Neural progenitor cell (in vitro differentiated cells): ENCODE results near the gene SLC4A9. TPM values are rescaled to one million over a fixed set of nuclear protein-coding genes. Genes with fewer than 3 reads are reported as not detected.

Experiments
- DNase-seq: peaks from one replicate; pipeline ENCODE4 v3.0.0-alpha.2; 2016; ENCODE audit warnings: low spot score
- H2AFZ ChIP-seq: fragments of 200-600 bp; sonication (generic); replicated peaks from 2 replicates; pipeline ENCODE4 v1.6.1; 2016; ENCODE audit warnings: antibody characterized with exemption
- H3F3A ChIP-seq: fragments of 200-600 bp; sonication (generic); 2 replicates; pipeline ENCODE4 v1.6.1; 2016; ENCODE audit warnings: antibody characterized with exemption, low read depth
- H3K27ac ChIP-seq: fragments of 200-600 bp; sonication (generic); 2 replicates; pipeline ENCODE4 v1.5.1; 2016; ENCODE audit warnings: mild to moderate bottlenecking
- H3K27me3 ChIP-seq: fragments of 200-600 bp; sonication (generic); 2 replicates; pipeline ENCODE4 v1.6.1; 2016; ENCODE audit warnings: mild to moderate bottlenecking, moderate library complexity
- H3K36me3 ChIP-seq: fragments of 200-600 bp; sonication (generic); 2 replicates; pipeline ENCODE4 v1.5.1; 2016
- H3K4me1 ChIP-seq: fragments of 200-600 bp; sonication (generic); 2 replicates; pipeline ENCODE4 v1.6.1; 2016; ENCODE audit warnings: mixed run types
- H3K4me2 ChIP-seq: fragments of 200-600 bp; sonication (generic); 2 replicates; pipeline ENCODE4 v1.6.1; 2016
- H3K4me3 ChIP-seq: fragments of 200-600 bp; sonication (generic); 2 replicates; pipeline ENCODE4 v1.5.1; 2016
- H3K79me2 ChIP-seq: fragments of 200-600 bp; sonication (generic); 2 replicates; pipeline ENCODE4 v1.6.1; 2016; ENCODE audit warnings: low read depth
- H3K9ac ChIP-seq: fragments of 200-600 bp; sonication (generic); 2 replicates; pipeline ENCODE4 v1.6.1; 2016
- H3K9me3 ChIP-seq: fragments of 200-600 bp; sonication (generic); 2 replicates; pipeline ENCODE4 v1.5.1; 2016; ENCODE audit warnings: low read depth
- H4K20me1 ChIP-seq: fragments of 200-600 bp; sonication (generic); 2 replicates; pipeline ENCODE4 v1.6.1; 2016; ENCODE audit warnings: low read depth
- H3K27ac Mint-ChIP-seq: 3 replicates; pipeline ENCODE4 v1.8.0; 2021; ENCODE audit warnings: mixed read lengths
- H3K27me3 Mint-ChIP-seq: 2 replicates; pipeline ENCODE4 v1.8.0; 2022; ENCODE audit warnings: low read depth, mild to moderate bottlenecking, inconsistent platforms, moderate library complexity, mixed read lengths; ENCODE audit not compliant: insufficient read depth
- H3K36me3 Mint-ChIP-seq: 3 replicates; pipeline ENCODE4 v1.8.0; 2021; ENCODE audit warnings: mixed read lengths
- H3K4me1 Mint-ChIP-seq: 3 replicates; pipeline ENCODE4 v1.8.0; 2021; ENCODE audit warnings: mixed read lengths
- H3K4me3 Mint-ChIP-seq: 3 replicates; pipeline ENCODE4 v1.8.0; 2021; ENCODE audit warnings: mild to moderate bottlenecking, moderate library complexity, mixed read lengths
- H3K9me3 Mint-ChIP-seq: 3 replicates; pipeline ENCODE4 v1.8.0; 2020; ENCODE audit warnings: mixed read lengths
- CTCF ChIP-seq: fragments of 200-600 bp; sonication (generic); IDR thresholded peaks from 2 replicates; pipeline ENCODE4 v1.5.1; 2017; ENCODE audit warnings: antibody characterized with exemption, mild to moderate bottlenecking
- EZH2 ChIP-seq: fragments of 200-600 bp; sonication (generic); IDR thresholded peaks from 2 replicates; pipeline ENCODE4 v1.6.1; 2017; ENCODE audit warnings: antibody characterized with exemption, mild to moderate bottlenecking, moderate library complexity
- EZH2phosphoT487 ChIP-seq: fragments of 200-600 bp; sonication (generic); IDR thresholded peaks from 2 replicates; pipeline ENCODE4 v1.6.1; 2017; ENCODE audit warnings: antibody characterized with exemption
- total RNA-seq: library from RNA; depleted of rRNA; stranded (reverse); fragments of >200 nt; gene quantifications from 2 replicates; pipeline ENCODE4 v1.2.3, GENCODE V29; 2015; ENCODE audit warnings: low replicate concordance

Gene SLC4A9
- total RNA-seq, 1 donor from 2014 or later, result not detected

- no peak for TF ChIP-seq CTCF
- no peak for TF ChIP-seq EZH2phosphoT487
- no peak for TF ChIP-seq EZH2
- peaks cover 11% of the 10 kb centered on the region for H3K36me3 Mint-ChIP-seq
- peaks cover 28% of the 10 kb centered on the region for H3K4me1 Mint-ChIP-seq
- no peaks in the 10 kb centered on the region for H3K27me3 ChIP-seq
- peaks cover 27% of the 10 kb centered on the region for H3F3A ChIP-seq
- peak within 1 kb of the TSS; percentile 94 for H3K4me3 ChIP-seq
- peaks cover 70% of the 10 kb centered on the region for H3K79me2 ChIP-seq
- H3K9me3 Mint-ChIP-seq, result no peaks in the 10 kb centered on the region
- peak within 1 kb of the TSS; percentile 92 for H2AFZ ChIP-seq
- peak within 1 kb of the TSS; percentile 85 for H3K9ac ChIP-seq
- peaks cover 16% of the 10 kb centered on the region for H3K4me1 ChIP-seq
- H4K20me1 ChIP-seq, result peaks cover 57% of the 10 kb centered on the region
- H3K27ac Mint-ChIP-seq, result peak within 1 kb of the TSS; percentile 48
- H3K4me2 ChIP-seq, result peak within 1 kb of the TSS; percentile 83
- peak within 1 kb of the TSS; percentile 90 for H3K27ac ChIP-seq
- no peaks in the 10 kb centered on the region for H3K9me3 ChIP-seq
- no peak within 1 kb of the TSS for H3K4me3 Mint-ChIP-seq
- no peaks in the 10 kb centered on the region for H3K36me3 ChIP-seq
- peaks cover 2% of the 10 kb centered on the region for H3K27me3 Mint-ChIP-seq
- DNase-seq, result peak; percentile 100
Observed at GRCh38 chr5:140401362-140402257, 41.6 kb downstream of the SLC4A9 start, which contains the start of gene ANKHD1. Gene ANKHD1 (plus strand): TSS chr5:140401833. CDS start chr5:140401968, 135 bp downstream.

GRCh38 chr5:140402258-140403074 is 42.5 kb downstream of the SLC4A9 start:
- TF ChIP-seq CTCF (no peak), EZH2 (no peak), EZH2phosphoT487 (no peak)
- H3K9me3 Mint-ChIP-seq, result no peaks in the 10 kb centered on the region
- DNase-seq, result peak; percentile 84
- H3K4me1 Mint-ChIP-seq, result peaks cover 28% of the 10 kb centered on the region
- Histone ChIP-seq H3K4me3 (peak overlapping the region; percentile 94), H3K36me3 (no peaks in the 10 kb centered on the region), H2AFZ (peak overlapping the region; percentile 54), H3K27me3 (no peaks in the 10 kb centered on the region), H3F3A (peaks cover 27% of the 10 kb centered on the region), H3K9ac (peak overlapping the region; percentile 85), H3K4me1 (peaks cover 16% of the 10 kb centered on the region), H3K79me2 (peaks cover 79% of the 10 kb centered on the region), H4K20me1 (peaks cover 64% of the 10 kb centered on the region), H3K27ac (peak overlapping the region; percentile 90), H3K4me2 (peak overlapping the region; percentile 79), H3K9me3 (no peaks in the 10 kb centered on the region)
- peak overlapping the region; percentile 48 for H3K27ac Mint-ChIP-seq
- H3K4me3 Mint-ChIP-seq, result no peak overlapping the region
- peaks cover 12% of the 10 kb centered on the region for H3K36me3 Mint-ChIP-seq
- H3K27me3 Mint-ChIP-seq, result peaks cover 2% of the 10 kb centered on the region

- H3K4me1 Mint-ChIP-seq, result peaks cover 28% of the 10 kb centered on the region
- peak overlapping the region; percentile 94 for H3K4me3 ChIP-seq
- no peak for TF ChIP-seq EZH2phosphoT487
- no peak for TF ChIP-seq CTCF
- no peak for TF ChIP-seq EZH2
- H4K20me1 ChIP-seq, result peaks cover 76% of the 10 kb centered on the region
- peak overlapping the region; percentile 79 for H3K4me2 ChIP-seq
- H3K27me3 Mint-ChIP-seq, result peaks cover 2% of the 10 kb centered on the region
- H3K9me3 Mint-ChIP-seq, result no peaks in the 10 kb centered on the region
- H3K4me3 Mint-ChIP-seq, result no peak overlapping the region
- H3K9me3 ChIP-seq, result no peaks in the 10 kb centered on the region
- H2AFZ ChIP-seq, result no peak overlapping the region
- peaks cover 14% of the 10 kb centered on the region for H3K36me3 Mint-ChIP-seq
- no peaks in the 10 kb centered on the region for H3K36me3 ChIP-seq
- H3K27ac ChIP-seq, result no peak overlapping the region
- peaks cover 16% of the 10 kb centered on the region for H3K4me1 ChIP-seq
- H3K79me2 ChIP-seq, result peaks cover 88% of the 10 kb centered on the region
- no peak for DNase-seq
- no peaks in the 10 kb centered on the region for H3K27me3 ChIP-seq
- peaks cover 27% of the 10 kb centered on the region for H3F3A ChIP-seq
- no peak overlapping the region for H3K9ac ChIP-seq
- H3K27ac Mint-ChIP-seq, result no peak overlapping the region
Observed at GRCh38 chr5:140403613-140404012, 43.6 kb downstream of the SLC4A9 start.
